ENCODE data around the gene LGALS4.
"Not testable (repeated sequence)": the region's sequence is repeated elsewhere in the genome, so short reads cannot be mapped to it uniquely, and the experiment has no call there.

LGALS4 gene

DNA sequence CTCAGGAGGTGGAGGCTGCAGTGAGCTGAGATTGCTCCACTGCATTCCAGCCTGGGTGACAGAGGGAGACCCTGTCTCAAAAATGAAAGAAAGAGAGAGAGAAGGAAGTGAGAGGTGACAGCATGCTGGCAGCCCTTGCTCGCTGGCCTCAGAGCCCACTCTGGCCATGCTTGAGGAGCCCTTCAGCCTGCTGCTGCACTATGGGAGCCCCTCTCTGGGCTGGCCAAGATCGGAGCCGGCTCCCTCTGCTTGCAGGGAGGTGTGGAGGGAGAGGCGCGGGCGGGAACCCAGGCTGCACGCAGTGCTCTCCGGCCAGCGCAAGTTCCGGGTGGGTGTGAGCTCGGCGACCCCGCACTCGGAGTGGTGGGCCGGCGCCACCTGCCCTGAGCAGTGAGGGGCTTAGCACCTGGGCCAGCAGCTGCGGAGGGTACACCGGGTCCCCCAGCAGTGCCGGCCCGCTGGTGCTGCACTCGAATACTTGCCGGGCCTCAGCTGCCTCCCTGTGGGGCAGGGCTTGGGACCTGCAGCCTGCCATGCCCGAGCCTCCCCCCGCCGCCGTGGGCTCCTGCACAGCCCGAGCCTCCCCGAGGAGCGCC, 8.6 kb upstream of the LGALS4 start:
- DNase-seq (ENCODE audit: low read depth): not testable (repeated sequence)

DNA sequence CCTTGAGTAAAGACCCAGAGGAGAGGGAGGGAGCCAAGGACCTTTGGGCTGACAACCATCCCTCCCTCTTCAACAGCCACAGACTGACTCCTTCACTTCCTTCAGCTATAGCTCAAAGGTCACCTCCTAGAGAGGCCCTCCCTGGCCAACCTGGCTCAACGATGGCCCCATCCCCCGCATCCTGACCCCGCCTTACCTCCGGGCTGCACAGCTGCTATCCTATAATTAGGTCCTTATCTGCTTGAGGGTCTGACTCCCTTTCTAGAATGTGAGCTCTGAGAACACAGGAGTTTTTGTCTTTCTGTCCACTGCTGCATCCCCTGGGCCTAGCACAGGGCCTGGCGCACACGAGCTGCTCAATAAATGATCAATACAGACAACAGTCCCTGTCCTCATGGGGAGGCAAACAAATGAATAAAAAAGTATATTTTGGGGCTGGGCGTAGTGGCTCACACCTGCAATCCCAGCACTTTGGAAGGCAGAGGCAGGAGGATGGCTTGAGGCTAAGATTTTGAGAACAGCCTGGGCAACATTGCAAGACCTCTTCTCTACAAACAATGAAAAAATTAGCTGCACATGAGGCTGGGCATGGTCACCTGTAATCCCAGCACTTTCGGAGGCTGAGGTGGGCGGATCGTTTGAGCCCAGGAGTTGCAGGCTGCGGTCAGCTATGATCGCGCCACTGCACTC, 6.6 kb upstream of the LGALS4 start:
- no peak for DNase-seq (ENCODE audit: low read depth)

DNA sequence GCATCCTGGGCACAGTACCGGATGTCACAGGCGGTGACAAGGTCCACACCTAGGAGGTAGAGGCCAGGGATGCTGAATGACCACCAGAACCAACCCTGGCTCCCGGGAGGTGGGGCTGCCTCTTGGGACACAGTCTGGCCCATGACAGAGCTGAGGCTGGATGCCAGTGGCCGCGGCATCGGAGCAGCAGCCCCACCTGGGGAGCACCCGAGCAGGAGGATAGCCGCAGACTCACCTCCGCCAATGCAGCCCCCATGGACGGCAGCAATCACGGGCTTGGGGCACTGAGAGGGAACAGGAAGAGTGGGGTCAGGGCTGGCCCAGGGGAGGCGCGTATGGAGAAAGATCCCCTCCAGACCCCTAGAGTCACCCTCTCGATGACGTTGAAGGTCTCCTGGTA, 4.3 kb upstream of the LGALS4 start:
- no peak for DNase-seq (ENCODE audit: low read depth)

DNA sequence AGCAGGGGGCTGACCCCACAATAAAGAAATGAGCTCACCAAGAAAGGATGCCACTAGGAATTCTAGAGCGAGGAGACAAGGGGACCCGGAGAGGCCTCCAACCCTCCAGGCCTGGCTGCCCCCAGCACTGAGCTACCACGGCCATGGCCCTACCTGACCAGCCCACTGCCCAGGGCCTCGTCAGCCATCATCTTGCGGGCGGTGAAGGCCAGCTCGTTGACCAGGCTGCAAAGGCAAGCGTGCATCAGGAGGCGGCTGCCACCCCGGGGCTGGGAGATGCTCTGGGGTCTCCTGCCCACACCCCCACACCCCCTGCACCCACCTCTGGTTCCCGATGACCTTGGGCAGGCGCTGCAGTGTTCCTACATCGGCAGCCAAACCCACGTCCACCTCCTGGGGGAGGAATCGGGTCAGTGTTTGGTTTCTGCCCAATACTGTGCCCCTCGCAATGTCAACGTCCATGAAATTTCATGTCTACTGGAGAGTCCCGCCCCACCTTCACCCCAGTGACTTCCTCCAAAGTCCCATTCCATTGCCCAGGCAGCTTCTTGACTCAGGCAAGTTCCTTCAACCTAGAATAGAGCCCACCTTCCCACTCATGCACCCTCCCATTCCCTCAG, 3.5 kb upstream of the LGALS4 start:
- DNase-seq (ENCODE audit: low read depth): no peak

DNA sequence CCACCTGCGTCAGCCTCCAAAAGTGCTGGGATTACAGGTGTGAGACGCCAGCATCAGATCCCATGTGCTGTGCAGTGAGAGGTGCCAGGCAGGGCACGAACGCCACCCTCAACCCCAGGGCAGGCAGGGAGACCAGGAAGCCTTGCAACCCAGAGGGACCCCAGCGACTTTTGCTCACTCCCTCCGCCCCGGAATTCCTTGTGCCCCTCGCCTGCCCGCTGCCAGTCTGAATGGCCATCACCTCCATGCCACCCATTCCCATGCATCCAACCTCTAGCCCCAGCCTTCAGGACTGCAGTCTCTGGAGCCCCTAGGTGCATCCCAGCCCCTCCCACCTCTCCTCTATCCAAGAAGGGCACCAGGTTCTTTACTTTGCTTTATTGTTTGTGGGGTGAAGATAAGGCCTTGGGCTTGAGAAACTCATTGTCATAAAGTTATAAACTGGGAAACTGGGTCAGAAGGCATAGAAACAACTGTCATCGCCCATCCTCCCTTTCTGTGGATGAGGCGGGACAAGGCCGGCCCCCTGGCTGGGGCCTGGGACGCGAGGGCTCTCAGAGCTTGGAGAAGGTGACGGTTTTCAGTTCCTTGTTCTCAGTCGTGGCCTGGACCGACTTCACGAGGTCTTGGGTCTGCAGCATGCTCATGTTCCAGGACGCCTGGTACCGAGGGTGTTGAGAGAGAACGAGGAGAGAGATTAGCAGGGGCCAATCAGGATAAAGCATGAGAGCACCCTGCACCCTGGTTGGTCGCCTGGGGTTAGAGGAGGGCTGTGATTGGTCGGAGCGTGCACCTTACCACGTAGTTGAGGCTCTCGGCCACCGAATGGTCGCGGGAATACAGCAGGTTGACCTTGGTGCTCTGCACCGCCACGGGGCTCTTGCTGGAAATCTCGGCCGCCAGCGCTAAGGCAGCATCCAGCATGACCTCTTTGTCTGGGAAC, 2.6 kb upstream of the LGALS4 start:
- DNase-seq (ENCODE audit: low read depth): no peak

DNA sequence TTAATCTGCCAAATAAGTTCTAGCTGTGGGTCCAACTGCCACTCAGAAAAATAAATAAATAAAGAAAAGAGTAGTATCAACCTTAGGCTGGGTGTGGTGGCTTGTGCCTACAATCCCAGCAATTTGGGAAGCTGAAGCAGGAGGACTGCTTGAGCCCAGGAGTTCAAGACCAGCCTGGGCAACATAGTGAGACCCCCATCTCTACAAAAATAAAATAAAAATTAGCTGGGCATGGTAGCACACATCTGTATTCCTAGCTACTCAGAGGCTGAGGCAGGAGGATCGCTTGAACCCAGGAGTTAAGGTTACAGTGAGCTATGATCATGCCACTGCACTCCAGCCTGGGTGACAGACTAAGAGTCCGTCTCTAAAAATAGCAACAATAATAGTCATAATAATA, 1.2 kb upstream of the LGALS4 start:
- not testable (repeated sequence) for DNase-seq (ENCODE audit: low read depth)

DNA sequence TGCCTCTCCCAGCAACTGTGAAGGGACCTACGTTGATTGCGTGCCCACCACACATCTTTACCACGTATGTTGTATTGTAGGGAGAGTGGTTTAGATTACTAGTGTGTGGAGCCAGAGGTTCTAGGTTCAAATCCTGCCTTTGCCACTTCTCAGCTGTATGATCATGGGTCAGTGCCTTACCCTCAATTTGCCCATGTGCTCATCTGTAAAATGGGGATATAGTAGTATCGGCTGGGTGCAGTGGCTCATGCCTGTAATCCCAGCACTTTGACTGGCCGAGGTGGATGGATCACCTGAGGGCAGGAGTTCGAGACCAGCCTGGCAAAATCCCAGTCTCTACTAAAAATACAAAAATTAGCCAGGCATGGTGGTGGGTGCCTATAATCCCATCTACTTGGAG, 578 bp upstream of the LGALS4 start:
- DNase-seq (ENCODE audit: low read depth): no peak

DNA sequence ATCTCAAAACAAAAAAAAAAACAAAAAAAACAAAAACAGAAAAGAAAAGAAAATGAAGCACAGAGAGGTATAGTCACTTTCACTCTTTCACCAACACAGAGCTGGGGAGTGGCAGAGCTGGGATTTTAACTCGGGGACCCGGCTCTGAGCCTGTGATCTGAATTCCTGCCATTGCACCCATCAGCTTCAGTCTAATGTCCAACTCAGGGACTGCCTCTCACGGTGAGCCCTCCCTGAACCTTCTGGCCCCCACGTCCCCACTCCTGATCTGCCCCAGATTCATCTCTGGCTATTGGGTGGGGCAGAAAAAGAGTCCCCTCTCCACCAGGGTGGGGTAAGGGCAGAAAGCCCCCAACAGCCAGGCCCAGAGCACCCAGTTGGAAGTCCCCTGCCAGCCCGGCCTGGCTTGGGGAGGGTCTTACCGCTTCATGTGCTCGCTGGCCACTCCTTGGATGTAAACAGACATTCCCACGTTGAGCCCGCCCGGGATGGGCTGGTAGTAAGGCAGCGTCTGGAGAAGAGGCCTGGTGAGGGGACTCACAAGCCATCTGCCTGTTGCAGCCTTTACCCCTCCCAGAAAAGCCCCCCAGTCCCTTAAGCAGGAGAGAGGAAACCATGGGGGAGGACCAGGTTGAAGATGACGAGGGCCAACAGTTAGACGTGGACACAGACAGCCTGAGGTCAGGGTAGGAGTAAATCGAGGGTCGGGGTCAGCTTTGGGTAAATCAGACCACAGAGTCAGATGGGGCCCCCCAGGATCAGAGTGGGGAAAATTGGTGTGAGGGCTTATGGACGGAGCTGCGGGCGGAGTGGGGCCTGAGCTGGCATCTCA, 520 bp downstream of the LGALS4 start:
- no peak for DNase-seq (ENCODE audit: low read depth)

DNA sequence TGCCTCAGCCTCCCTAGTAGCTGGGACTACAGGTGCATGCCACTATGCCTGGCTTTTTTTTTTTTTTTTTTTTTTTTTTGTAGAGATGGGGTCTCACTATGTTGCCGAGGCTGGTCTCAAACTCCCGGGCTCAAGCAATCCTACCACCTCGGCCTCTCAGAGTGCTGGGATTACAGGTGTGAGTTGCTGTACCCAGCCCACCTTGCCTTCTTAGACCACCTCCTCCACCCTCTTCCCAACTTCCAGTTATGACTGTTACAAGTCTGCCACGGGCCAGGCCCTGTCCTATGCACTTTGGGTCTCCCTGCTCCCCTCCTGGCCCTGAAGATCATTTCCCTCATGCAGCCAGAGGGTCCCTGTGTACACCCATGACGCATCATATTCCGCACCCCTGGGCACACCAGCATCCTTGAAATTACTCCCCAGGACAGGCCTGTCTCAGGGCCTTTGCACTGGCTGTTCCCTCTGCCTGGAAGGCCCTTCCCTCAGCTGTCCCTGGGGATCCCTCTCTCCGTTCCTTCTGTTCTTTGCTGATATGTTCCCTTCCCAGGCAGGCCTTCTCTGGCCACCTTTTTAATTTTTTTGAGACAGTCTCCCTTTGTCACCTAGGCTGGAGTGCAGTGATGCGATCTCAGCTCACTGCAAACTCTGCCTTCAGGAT, 3.0 kb downstream of the LGALS4 start:
- no peak for DNase-seq (ENCODE audit: low read depth)

DNA sequence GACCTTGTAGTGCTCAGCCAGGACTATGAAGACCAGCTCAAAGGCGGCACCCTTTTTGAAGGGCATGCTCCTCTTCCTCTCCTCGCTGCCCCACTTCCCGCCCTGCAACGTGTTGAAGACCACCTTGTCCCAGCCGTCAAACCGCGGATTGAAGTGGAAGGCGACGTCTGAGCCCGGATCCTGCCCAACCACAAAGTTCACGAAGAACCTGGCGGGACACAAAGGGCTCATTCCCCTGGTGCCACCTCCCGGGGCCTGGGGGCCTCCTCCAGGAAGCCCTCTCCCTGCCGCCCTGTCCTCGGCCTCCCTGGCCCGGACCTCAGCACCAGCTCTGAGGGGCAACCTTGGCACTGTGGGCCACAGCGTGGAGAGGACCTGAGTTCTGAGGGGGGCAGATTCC, 4.0 kb downstream of the LGALS4 start:
- DNase-seq (ENCODE audit: low read depth): no peak

DNA sequence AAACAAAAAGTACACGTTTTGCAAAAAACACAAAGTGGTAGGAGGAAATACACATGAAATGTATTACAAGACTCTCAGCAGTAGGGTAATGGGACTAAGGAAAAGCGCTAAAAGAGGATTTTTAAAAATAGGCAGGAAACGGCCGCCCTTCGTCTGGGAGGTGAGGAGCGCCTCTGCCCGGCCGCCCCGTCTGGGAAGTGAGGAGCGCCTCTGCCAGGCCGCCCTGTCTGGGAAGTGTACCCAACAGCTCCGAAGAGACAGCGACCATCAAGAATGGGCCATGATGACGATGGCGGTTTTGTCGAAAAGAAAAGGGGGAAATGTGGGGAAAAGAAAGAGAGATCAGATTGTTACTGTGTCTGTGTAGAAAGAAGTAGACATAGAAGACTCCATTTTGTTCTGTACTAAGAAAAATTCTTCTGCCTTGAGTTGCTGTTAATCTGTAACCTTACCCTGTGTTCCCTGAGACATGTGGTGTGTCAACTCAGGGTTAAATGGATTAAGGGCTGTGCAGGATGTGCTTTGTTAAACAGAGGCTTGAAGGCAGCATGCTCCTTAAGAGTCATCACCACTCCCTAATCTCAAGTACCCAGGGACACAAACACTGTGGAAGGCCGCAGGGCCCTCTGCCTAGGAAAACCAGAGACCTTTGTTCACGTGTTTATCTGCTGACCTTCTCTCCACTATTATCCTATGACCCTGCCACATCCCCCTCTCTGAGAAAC, 5.2 kb downstream of the LGALS4 start:
- DNase-seq (ENCODE audit: low read depth): not testable (repeated sequence)

DNA sequence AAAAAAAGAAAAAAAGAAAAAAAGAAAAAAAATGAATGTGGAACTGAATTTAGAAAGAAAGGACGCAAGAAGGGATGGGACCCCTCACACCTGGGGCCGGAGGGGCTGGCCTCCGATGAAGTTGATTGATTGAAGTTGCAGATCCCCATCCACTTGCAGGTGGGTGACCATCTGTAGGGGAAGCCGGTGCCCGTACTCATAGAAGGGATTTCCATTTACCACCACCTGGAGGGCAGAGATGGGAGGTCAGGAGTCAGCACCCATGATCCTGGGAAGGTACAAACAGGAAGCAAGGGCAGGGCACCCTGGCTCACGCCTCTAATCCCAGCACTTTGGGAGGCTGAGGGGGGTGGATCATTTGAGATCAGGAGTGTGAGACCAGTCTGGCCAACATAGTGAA, 6.4 kb downstream of the LGALS4 start:
- DNase-seq (ENCODE audit: low read depth): no peak

DNA sequence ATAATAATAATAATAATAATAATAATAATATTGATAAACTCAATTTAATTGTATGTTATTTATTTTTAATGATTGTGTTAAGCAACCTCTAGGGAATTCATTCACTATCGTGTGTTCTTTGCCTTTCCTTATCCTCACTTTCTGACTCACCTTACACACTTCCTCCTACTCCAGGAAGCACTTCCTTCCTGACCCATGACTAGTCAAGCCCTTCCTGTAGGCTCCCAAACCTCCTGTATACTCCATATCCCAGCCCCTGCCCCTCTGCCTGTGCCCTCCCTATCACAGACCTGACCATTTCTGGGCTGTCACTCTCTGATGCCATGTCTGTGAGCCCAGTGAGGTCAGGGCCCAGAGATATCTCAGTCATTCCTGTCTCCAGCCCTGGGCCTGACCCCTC, 7.6 kb downstream of the LGALS4 start:
- no peak for DNase-seq (ENCODE audit: low read depth)

DNA sequence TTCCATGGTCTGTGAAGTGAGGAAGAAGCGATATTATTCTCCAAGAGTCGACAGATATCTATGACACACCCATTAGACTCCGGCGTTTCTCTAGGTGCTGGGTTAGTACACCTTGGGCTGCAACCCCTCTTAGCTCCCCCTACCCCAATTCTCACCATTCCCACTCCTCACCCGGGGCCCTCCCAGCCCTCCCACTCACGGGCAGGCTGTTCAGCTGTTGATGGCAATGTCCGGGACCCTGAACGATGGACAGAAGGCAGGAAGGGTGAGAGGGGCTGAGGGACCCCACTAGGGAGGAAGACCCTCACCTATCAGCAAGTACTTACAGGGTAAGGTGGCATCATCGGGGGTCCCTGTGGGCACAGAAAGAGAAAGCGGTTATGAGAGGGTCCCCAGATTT, 9.2 kb downstream of the LGALS4 start:
- DNase-seq (ENCODE audit: low read depth): no peak

DNA sequence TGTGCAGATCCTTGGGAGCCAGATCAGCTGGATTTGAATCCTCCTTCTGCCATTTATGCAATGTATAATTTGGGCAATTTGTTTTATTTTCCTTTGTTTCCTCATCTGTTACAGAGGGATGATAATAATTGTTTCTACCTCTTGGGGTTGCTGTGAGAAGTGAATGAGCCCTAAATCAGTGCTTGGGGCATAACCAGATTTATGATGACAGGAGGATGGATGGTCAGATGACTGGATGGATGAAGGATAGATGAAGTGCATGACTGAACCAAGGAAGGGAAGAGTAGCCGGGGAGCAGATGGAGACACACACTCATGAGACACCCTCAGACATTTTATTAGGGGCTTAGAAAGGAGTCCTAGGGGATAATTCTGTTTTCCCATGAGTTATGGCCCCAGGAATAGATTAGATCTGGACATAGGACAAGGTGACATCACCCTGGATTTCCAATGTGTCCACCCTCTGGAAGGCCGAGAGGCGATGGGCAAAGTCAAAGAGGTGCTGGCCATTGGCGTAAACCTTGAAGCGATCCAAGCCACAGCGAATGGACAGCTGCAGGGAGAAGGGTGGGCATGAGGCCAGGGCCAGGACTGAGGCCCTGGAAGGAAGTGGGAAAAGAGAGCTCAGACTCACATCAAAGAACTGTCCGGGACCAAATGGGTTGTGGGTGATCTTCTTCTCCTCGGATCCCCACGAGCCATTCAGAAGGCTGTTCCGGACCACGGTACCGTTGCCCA, 11.2 kb downstream of the LGALS4 start:
- DNase-seq (ENCODE audit: low read depth): no peak

DNA sequence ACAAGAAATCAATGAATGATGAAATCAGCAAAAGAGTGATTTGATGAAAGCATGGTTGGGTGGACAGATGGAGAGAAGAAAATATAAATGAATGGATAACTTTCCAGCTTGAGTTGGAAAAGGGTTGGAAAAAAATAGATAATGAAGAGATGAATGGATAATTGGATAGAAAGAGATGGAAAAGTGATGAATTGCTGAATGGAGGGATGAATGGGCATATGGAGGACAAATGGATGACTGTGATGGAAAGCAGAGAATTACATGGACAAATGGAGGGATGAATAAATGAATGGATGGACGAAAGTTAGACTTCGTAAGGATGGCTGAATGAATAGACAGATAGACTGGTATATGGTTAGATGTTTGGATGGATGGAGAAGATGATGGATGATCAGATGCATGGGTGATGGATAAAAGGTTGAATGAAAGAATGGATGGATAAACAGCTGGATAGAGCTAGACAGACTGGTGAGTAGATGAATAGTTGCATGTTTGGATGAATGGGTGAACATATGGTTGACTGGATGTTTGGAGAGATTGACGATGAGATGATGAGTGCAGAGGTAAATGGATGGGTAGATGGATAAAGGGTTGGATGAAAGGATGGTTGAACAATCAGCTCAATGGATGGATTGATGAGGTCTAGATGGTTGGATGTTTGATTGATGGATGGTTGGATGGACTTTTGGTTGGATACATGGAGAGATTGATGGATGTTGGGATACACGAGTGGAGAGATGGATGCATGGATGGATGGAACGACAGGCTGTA, 12.0 kb downstream of the LGALS4 start:
- DNase-seq (ENCODE audit: low read depth): no peak

DNA sequence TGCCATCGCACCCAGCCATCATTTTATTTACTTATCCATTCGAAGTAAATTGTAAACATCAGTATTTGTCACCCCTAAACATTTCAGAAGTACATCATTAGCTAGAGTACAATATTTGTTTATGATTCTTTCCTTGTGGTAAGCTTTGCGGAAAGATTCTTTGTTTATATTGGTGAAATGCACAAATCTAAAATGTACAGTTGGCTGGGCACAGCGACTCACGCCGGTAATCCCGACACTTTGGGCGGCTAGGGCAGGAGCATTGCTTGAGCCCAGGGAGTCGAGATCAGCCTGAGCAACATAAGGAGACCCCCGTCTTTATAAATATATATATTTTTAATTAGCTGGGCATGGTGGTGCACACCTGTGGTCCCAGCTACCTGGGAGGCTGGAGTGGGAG, 13.6 kb downstream of the LGALS4 start:
- no peak for DNase-seq (ENCODE audit: low read depth)

DNA sequence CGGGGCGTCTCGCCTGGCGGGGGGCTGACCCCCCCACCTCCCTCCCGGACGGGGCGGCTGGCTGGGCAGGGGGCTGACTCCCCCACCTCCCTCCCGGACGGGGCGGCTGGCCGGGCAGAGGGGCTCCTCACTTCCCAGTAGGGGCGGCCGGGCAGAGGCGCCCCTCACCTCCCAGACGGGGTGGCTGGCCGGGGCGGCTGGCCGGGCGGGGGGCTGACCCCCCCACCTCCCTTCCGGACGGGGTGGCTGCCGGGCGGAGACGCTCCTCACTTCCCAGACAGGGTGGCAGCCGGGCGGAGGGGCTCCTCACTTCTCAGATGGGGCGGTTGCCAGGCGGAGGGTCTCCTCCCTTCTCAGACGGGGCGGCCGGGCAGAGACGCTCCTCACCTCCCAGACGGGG, 15.0 kb downstream of the LGALS4 start:
- DNase-seq (ENCODE audit: low read depth): not testable (repeated sequence)

DNA sequence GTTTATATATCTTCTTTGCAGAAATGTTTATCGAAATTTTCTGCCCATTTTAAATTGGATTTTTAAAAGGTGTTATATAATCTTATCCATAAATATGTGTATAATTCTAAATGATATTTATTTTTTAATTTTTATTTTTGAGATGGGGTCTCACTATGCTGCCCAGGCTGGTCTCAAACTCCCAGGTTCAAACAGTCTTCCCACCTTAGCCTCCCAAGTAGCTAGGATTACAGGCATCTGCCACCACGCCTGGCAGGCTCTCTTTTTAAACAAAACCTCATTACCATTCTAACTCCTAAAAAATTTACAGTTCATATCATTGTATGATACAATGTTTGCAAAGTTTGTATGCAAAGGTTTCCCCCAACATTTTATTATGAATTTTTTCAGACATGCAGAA, 16.6 kb downstream of the LGALS4 start:
- no peak for DNase-seq (ENCODE audit: low read depth)

All from activated T-cell treated with anti-CD3 and anti-CD28 coated beads for 48 hours (primary cell).